HG02981 (cell line): Measurements from ENCODE around the gene FNDC3B.

Experiments used
- ATAC-seq: cut with Tn5 transposase; IDR thresholded peaks from one replicate; pipeline ENCODE4 v1.9.1; 2021; ENCODE audit warnings: mild to moderate bottlenecking, moderate library complexity; ENCODE audit not compliant: unreplicated experiment

Gene FNDC3B

GRCh38 chr3:172111163-172111562 is 71.8 kb downstream of the FNDC3B start:
- ATAC-seq = no peak

- ATAC-seq = no peak
Measured at GRCh38 chr3:172112078-172112733, 72.8 kb downstream of the FNDC3B start.

- no peak for ATAC-seq
Measured at GRCh38 chr3:172112734-172113120, 73.3 kb downstream of the FNDC3B start.

- no peak for ATAC-seq
Measured at GRCh38 chr3:172113710-172114109, 74.3 kb downstream of the FNDC3B start.

- ATAC-seq = no peak
Measured at GRCh38 chr3:172115059-172115458, 75.7 kb downstream of the FNDC3B start.

GRCh38 chr3:172115787-172116186 is 76.4 kb downstream of the FNDC3B start:
- ATAC-seq = no peak

- no peak for ATAC-seq
Measured at GRCh38 chr3:172118019-172118418, 78.6 kb downstream of the FNDC3B start.

GRCh38 chr3:172119266-172119969 is 80.0 kb downstream of the FNDC3B start:
- ATAC-seq = no peak

GRCh38 chr3:172120912-172121311 is 81.5 kb downstream of the FNDC3B start:
- ATAC-seq = no peak

- no peak for ATAC-seq
Measured at GRCh38 chr3:172121981-172122380, 82.6 kb downstream of the FNDC3B start.

- no peak for ATAC-seq
Measured at GRCh38 chr3:172124271-172124670, 84.9 kb downstream of the FNDC3B start.

- ATAC-seq = no peak
Measured at GRCh38 chr3:172125053-172125452, 85.7 kb downstream of the FNDC3B start.

GRCh38 chr3:172125963-172126457 is 86.6 kb downstream of the FNDC3B start:
- no peak for ATAC-seq

GRCh38 chr3:172126741-172127140 is 87.4 kb downstream of the FNDC3B start:
- no peak for ATAC-seq

- no peak for ATAC-seq
Measured at GRCh38 chr3:172127141-172127540, 87.8 kb downstream of the FNDC3B start.

- no peak for ATAC-seq
Measured at GRCh38 chr3:172127929-172128580, 88.7 kb downstream of the FNDC3B start.

- ATAC-seq = no peak
Measured at GRCh38 chr3:172128858-172129257, 89.5 kb downstream of the FNDC3B start.

GRCh38 chr3:172129498-172129849 is 90.1 kb downstream of the FNDC3B start:
- no peak for ATAC-seq

- ATAC-seq = no peak
Measured at GRCh38 chr3:172129850-172130716, 90.7 kb downstream of the FNDC3B start.

GRCh38 chr3:172130717-172131050 is 91.3 kb downstream of the FNDC3B start:
- no peak for ATAC-seq

- no peak for ATAC-seq
Measured at GRCh38 chr3:172131746-172132145, 92.4 kb downstream of the FNDC3B start.
